VCaP (cell line): ENCODE data around the gene DNAH11.
"Not testable (repeated sequence)": the region's sequence is repeated elsewhere in the genome, so short reads cannot be mapped to it uniquely, and the experiment has no call there.

Experiments
- H3K27ac ChIP-seq: fragments of 450-650 bp; 2 replicates; pipeline ENCODE4 v1.5.1; 2017
- CTCF ChIP-seq: fragments of 450-650 bp; conservative IDR thresholded peaks from 2 replicates; pipeline ENCODE4 v1.5.1; 2017; ENCODE audit warnings: mild to moderate bottlenecking, moderate library complexity

Gene DNAH11

GRCh38 chr7:21920936-21921335, 378.1 kb downstream of the DNAH11 start:
- no peak overlapping the region for H3K27ac ChIP-seq
- TF ChIP-seq CTCF: no peak

- H3K27ac ChIP-seq: no peak overlapping the region
- TF ChIP-seq CTCF: no peak
These were observed 379.8 kb downstream of the DNAH11 start for GRCh38 chr7:21922605-21923004.

- TF ChIP-seq CTCF: no peak
- peak overlapping the region; percentile 31; the same call in 1 of the 2 replicates for H3K27ac ChIP-seq
These were observed 380.8 kb downstream of the DNAH11 start for GRCh38 chr7:21923658-21924057.

DNA sequence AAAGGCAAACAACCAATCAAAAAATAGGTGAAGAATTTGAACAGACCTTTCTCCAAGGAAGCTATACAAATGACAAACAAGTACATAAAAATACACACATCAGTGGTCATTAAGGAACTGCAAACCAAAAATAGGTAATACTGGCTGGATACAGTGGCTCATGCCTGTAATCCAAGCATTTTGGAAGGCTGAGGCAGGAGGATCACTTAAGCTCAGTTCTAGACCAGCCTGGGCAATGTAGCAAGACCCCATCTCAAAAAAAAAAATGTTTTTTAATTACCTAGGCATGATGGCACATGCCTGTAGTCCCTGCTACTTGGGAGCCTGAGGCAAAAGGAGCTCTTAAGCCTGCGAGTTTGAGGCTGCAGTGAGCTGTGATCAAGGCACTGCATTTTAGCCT, 383.6 kb downstream of the DNAH11 start:
- TF ChIP-seq CTCF: no peak

DNA sequence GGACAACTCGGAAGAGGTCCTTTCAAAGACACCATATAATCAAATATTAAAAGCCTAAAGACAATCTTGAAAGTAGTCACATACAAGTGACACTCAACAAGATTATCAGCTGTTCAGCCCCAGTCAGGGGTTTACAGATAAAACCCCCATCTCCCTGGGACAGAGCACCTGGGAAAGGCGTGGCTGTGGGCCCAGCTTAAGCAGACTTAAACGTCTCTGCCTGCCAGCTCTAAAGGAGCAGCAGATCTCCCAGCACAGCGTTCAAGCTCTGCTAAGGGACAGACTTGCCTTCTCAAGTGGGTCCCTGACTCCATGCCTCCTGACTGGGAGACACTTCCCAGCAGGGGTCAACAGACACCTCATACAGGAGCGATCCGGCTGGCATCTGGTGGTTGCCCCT, 384.9 kb downstream of the DNAH11 start:
- no peak overlapping the region for H3K27ac ChIP-seq
- TF ChIP-seq CTCF: no peak

More for the DNA sequence above, 383.6 kb downstream of the DNAH11 start:
- H3K27ac ChIP-seq: no peak overlapping the region

DNA sequence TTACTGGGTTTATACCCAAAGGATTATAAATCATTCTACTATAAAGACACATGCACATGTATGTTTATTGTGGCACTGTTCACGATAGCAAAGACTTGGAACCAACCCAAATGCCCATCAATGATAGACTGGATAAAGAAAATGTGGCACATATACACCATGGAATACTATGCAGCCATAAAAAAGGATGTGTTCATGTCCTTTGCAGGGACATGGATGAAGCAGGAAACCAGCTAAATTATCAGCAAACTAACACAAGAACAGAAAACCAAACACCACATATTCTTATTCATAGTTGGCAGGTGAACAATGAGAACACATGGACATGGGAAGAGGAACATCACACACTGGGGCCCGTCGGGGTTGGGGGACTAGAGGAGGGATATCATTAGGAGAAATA, 390.5 kb downstream of the DNAH11 start:
- H3K27ac ChIP-seq: not testable (repeated sequence)

DNA sequence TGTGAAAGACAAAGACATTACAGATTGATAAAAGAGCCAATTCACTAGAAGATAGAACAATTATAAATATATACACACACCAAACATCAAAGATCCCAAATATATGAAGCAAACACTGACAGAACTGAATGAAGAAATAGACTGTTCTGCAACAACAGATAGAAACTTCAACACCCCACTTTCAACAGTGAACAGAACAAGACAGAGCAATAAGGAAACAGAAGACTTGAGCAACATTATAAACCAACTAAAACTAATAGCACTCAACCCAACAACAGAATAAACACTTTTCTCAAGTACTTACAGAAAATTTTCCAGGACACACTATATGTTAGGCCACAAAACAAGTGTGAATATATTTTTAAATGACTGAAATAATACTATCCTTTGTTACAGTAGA, 392.0 kb downstream of the DNAH11 start:
- TF ChIP-seq CTCF: no peak
- no peak overlapping the region for H3K27ac ChIP-seq

DNA sequence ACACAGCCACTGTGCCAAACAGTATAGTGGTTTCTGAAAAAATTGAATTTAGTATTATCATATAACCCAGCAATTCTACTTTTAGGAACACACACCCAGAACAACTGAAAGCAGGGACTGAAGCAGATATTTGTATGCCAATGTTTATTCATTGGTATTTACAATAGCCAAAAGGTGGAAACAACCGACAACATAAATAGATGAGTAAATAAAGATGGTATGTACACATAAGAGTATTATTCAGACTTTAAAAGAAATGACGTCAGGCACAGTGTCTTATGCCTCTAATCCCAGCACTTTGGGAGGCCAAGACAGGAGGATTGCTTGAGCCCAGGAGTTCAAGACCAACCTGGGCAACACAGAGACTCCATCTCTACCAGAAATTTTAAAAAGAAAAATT, 395.6 kb downstream of the DNAH11 start:
- TF ChIP-seq CTCF: no peak
- H3K27ac ChIP-seq: no peak overlapping the region
